GM21526 (cell line): ENCODE measurements around the gene MORN1.

Source experiments
- ATAC-seq: cut with Tn5 transposase; IDR thresholded peaks from one replicate; pipeline ENCODE4 v1.9.1; 2021; ENCODE audit warnings: moderate library complexity; ENCODE audit not compliant: unreplicated experiment, low FRiP score

The MORN1 gene

GRCh38 chr1:2324553-2325366 is 66.6 kb downstream of the MORN1 start:
- ATAC-seq = no peak

GRCh38 chr1:2323451-2323974 is 67.8 kb downstream of the MORN1 start:
- ATAC-seq = no peak

DNA sequence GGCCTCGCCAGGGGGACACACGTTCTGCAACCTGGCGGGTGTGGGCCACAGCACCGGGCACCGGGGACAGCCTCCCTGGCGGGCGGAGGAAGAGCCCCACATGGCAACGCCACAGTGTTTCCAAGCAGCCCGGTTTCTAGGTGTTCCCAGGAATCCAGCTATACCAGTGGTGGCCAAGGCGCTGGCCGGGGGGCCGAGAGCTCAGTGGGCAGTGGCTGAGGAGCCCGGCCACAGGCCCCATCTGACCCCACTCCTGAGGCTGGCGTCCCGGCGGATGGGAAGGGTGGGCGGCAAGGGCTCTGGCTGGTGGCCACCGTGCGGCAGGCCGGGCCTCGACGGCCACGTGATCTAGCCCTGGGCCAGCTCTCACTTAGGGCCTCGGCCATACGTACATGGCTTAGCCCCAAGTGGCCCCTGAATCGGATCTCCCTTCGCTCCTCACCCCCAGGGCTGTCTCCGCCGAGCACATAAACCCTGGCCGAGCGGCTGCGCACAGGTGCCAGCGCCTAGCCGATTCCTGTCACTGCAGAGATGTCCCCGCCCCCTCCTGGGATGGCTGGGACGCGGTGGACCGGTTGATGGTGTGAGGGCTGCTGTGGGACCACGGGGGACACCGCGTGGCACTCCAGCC is 68.7 kb downstream of the MORN1 start:
- no peak for ATAC-seq

DNA sequence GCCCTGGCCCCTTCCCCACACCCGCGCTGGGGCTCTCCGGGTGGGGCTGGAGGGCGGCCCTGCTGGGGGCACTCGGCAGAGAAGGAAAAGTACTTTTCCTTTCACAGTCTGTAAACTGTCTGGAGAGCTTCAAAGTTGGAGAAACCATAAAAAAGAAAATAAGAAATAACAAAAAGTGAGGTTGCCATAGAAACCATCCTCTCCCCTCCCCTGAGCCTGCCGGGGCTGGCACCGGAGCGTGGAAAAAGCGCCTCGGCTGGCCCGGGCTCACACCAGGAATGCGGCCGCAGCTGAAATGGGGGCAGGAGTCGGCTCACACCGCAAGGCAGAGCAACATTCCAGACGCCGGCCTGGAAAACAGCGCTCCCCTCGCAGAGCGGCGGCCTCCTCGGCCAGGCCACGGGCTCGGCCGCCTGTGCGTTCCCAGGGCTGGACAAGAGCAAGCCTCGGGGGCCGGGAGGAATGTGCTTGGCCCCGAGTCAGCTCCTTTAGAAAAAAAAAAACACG is 69.2 kb downstream of the MORN1 start:
- ATAC-seq = no peak

DNA sequence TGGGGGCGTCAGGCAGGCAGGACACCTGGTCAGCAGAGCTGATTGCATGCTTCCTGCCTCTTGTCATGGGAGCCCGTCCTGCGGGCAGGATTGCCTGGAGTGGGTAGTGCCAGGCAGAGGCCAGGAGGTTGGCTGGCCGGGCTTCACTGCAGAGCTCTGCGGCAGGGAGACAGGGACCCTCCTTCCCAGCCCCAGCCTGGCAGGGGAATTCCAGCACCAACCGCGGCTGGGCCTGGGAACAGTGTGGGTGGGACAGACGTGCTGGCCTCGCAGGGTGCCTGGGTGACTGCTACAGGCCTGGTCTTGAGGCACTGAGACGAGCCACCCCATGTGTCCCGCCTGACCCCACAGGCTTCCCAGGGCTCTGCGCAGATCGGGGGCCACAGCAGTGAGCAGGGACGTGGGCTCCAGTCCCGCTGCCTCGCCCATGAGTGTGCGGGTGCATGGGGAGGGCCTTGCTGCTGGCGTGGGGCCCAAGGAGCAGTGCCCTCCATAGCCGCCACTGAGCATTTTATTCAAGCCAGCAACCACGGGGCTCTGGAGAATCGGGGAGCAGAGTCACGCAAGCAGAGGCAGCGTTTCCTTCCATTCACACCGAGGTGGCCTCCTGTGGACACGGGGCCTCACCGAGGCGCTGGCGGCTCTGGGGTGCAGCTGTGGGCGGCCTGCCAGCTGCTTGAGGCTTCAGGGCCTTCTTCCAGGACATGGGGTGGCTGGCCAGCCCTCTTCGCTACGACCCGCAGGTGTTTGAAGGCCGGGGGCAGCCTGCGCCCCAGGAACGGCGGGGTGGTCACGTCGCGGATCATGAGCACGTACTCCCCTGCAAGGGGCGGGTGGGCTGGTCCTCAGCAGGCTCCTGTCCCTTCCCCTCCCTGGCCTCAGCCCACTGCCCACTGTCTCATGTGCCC is 70.3 kb downstream of the MORN1 start:
- ATAC-seq = no peak

GRCh38 chr1:2320006-2320405 is 71.3 kb downstream of the MORN1 start:
- ATAC-seq = no peak

DNA sequence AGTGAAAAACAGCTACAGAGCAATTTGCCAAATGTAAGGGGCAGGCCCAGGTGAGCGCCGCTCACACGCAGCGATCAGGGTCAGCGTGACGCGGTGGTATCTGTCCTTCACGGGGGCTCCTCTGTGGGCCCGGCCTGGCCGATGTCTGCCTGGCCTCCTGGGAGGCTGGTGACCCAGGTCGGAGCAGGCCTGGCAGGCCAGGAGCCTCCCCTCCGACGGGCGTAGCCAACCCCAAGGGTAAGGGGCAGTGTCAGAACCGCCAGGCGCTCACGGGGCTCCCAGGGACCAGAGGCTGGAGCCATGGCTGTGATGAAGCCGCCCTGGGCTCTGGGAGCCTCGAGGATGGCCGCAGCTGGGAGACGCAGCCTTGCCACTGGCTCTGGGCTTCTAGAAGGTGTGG is 72.1 kb downstream of the MORN1 start:
- no peak for ATAC-seq

GRCh38 chr1:2318314-2319278 is 72.8 kb downstream of the MORN1 start:
- ATAC-seq = no peak

DNA sequence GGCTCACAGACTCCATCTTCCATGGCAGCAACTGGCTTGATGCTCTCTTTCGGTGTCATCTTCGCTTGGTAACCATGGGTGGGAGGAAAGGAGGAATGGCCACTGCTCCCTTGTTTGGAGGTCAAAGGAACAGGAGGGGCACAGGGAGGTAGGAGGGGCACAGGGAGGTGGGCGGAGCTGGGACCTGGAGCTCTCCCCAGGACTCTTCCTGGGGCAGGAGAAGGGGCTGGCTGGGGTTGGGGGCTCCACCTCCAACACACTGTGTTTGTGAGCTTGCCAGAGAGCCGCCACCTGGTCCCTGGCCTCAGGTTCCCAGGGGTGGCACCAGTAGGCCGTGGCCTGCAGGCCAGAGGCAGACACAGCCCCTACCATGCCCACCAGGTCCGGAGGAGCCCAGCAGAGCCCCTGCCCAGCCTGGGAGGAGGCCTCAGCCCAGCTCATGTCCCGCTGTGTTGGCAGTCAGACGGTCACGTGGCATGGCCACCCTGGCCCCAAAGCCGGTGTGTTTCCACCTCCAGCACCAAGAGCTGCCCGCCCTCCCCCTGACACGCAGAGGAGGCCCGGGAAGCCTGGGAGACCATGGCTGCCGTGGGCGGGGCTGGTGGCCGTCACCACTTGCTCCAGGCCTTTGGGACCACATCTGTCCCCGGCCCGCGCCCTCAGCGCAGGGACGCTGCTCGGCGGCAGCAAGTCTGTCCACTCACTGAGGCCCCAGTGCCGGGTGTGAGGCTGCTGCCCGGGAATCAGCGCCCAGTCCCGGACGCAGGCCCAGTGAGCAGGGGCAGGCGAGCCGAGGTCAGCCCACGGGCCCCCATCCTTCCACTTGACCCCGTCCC is 73.9 kb downstream of the MORN1 start:
- ATAC-seq = no peak

DNA sequence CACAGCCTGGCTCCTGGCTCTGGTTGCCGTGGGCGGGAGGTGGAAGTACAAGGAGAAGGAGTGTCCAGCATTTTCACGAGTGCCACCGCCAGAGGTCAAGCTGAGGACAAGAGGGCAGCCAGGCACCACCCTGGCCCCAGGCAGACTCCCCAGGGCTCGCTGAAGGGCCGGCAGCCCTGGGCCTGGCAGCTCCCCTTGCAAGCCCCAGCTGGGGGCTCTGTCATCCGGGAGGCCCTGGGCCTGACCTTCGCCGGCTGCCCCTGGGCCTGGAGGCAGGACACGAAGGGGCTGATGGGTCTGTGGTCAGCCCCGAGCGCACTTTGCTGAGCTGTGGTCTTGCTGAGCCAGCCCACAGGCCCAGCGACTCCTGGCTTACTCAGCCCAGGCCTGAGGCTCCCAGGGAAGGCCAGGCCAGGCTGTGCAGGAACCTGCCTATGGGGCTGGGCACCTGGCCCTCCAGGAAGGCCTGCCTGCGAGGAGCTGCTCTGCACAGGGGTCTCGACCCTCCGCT is 74.8 kb downstream of the MORN1 start:
- ATAC-seq = no peak

DNA sequence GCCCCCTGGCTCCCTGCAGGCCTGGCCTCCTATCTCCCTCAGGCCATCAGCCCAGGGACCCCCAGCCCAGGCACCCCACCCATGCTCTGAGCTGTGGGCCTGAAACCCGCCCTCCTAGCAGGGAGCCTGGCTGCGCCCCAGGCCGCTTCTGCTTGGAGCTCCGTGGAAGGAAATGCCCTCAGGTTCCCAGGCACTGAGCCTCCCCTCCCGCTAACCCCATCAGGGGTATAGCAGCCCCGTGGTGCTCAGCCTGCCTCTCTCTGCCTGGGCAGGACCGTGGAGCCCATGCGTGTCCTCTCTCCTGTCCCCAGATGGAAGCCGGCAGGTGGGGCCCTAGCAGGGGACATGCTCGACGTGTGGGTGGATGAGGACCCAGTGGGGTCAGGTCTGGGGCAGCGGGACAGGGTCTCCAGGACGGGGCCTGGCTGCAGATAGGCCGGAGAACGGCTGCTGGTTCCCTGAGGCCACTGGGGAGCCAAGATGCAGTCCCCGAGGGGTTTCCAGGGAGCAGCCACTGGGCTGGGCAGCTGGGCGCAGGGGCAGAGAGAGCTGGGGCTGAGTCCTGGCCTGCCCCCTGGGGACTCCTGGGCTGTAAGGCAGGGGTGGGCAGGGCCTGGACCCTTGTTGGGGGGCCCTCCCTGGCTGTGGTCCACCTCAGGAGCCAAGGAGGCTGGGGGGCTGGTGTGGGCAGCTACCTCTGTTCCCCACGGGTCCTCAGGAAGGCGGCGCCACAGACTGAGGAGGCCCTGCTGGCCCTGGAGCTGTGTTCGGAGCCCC is 75.5 kb downstream of the MORN1 start:
- ATAC-seq = no peak

DNA sequence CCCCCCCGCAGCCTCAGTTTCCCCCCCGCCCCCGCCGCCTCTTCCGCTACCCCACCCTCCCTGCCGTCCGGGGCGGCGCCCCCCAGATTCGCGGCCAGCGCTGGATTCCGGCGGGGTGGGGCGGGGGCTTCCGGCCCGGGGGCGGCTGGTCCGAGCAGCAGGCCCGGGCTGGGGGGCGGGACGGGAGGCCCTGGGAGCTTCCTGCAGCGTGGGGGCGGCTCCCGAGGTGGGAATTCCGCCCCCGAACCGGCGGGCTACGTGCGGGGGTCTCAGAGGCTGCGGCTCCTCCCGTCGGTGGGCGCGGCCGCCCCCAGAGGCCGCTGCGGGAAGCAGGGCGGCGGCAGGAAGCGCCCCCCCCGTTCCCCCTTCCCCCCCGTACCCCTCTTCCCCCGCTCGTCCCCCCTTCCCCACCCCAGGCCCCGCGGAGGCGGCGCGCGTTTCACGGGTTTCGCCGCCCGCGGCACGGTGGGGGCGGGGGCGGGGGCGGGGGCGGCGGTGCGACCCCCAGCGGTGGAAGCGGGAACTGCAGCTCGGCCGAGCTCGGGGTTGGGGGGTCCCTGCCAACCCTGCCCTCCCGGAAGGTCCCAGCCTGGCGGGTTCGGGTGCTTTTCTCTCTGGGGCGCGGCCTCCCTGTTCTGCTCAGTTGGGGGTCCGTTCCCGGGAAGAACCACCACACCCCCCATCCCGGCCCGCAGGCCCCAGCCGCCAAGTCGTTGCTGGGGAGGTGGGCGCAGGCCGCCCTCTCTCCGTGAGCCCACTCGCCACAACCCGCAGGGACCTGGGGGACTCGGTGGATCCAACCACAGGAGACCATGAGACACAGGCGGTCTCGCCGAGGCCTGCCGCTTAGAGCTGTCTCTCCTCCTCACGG is 76.3 kb downstream of the MORN1 start:
- ATAC-seq = no peak

DNA sequence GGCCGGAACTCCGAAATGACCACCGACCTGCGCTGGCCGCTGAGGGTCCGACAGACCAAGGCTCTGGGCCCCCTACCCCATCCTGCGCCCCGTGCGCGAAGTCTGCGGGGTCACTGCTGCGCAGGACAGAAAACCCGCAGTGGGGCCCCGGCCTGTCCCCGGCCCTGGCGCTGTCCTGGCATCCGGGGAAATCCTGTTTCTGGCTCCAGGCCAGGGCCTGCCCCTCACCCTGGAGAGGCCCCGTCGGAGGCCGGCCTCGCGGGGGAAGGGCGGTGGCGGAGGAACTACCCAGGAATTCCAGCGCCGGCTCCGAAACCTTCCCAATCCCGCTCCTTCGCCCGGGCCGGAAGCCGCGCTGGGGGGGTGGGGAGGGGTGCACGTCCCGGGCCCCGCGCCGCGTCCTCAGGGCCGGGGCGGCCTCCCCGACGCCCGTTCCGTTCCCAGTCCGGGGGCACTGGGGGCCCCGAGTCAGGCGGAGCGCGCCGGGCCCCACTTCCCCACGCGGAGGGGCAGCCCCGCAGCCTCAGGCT is 77.0 kb downstream of the MORN1 start:
- ATAC-seq = no peak

DNA sequence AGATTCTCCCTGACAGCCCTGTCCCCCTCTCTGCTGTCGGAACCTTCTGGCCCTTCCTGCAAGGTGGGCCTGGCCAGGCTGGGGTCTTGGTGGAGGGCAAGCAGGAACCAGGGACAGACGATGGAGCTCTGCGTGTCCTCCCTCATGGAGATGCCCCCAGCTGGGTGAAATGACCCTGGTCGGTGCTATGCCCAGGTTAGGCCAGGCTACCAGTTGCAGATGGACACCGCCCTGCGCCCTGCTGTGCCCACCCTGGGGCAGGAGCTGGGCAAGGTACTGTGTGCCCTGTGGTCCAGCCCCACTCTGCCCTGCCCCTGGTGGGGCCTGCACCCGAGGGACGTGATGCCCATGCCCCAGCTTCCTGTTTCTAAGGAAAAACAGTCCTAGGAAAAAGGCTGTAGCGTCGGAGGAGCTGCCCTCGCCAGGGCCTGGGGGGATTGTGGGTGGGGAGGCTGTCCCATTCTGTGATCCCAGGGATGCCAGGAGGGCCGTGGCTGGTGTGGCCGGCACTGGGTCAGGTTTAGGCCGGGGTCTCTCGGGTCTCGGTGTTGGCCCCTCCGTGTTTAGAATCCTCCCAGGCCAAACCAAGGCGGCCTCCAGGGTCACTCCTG is 77.6 kb downstream of the MORN1 start:
- no peak for ATAC-seq

DNA sequence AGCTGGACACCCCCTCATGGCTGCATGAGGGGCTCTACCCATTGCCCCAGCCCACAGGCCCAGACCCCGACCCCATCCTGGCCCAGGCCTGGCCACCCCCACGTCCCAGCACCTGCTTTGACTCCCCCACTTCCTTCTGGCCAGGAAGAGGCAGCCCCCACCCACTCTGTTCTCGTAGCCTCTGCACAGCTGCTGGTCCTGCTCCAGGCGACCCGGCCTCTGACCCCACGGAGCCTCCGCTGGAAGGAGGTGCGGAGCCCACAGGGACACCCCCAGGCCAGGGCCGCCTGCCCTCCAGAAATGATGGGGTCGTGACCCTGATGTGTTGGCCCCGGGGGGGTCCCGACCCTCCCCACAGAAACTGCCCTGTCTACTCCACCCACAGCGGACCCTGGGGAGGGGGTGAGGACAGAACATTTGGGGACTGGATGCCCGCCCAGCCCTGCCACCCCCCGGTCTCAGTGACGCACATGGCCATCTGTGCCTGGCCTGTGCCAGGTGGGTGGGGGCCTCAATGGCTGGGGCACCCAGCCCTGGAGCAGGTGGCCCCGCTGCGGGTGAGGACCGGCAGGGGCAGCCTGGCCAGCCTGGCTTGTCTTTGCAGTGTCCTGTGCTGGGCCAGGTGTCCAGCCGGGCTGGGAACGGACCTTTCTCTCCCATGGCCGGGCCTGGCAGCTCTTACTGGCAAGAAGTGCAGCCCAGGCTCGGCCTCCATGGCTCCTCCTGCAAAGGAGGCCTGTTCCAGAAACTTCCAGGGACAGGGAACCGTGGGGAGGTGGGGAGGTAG is 78.6 kb downstream of the MORN1 start:
- ATAC-seq = no peak

DNA sequence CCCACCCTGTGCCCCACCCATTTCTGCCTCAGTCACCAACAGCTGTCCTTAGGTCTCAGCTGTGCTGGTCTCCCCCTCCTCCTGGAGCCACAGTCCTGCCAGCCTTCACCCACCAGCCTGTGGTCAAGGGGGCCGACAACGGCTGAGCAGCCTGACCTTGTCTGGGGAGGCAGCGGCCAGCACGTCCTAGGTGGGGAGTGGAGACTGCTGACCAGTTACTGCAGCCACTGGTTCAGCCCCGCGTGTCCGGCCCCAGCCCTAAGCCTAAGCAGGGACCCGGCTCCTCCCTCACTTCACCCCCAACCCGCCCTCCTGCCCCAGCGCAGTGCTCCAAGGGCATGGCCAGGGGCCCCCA is 79.2 kb downstream of the MORN1 start:
- ATAC-seq = no peak
